ENCODE results near the gene BAD. TPM values are rescaled to one million over a fixed set of nuclear protein-coding genes. Genes with fewer than 3 reads are reported as not detected.

The BAD gene
- polyA plus RNA-seq, 3 donors = 36.7 to 58.9 (median 54.2) TPM

DNA sequence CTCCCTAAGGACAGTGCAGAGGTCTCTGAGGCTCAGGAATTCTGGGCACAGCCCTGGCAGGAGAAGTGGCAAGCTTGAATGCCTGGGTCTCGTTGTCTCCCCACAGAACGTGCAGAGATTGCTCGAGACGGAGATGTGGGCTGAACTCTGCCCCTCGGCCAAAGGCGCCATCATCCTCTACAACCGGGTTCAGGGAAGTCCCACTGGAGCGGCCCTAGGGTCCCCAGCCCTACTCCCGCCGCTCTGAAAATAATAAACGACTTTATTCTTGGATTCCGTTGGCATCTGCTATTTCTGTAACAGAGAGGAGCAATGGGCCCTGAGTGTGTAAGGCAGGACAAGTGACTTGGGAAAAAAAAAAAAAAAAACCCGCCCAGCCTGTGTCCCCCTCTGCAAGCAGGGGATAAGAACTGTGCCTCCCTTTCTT is 54.7 kb downstream of the BAD start:
- no peak for DNase-seq (ENCODE audit: extremely low read depth in 1 of 11, low read depth in 9 of 11, low spot score in 4 of 11)

DNA sequence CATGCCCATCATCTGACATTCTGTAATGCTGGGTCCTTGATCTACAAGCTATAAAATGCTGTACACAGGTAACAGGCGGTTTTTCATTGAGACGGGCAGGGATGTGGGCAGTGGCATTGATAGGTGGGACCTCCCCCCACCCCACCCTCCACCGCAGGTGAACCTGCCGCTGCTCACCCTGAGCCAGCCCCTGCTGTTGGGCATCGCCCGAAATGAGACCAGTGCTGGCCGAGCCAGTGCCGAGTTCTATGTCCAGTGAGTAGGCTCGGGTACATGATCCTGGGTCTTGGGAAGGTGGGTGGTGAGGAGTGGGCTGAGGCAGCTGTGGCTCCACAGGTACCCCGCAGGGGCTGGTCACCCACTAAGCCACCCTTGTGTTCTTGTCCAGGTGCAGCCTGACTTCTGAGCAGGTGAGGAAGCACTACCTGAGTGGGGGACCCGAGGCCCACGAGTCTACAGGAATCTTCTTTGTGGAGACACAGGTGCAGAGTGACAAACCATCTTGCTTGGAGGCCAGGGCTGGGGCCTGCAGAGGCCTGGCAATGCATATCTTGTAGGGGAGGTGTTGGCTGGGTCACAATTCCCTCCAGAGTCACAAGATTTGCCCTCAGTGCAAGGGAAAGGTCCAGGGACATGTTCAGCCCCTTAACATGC is 55.2 kb downstream of the BAD start:
- no peak for DNase-seq (ENCODE audit: extremely low read depth in 1 of 11, low read depth in 9 of 11, low spot score in 4 of 11)

DNA sequence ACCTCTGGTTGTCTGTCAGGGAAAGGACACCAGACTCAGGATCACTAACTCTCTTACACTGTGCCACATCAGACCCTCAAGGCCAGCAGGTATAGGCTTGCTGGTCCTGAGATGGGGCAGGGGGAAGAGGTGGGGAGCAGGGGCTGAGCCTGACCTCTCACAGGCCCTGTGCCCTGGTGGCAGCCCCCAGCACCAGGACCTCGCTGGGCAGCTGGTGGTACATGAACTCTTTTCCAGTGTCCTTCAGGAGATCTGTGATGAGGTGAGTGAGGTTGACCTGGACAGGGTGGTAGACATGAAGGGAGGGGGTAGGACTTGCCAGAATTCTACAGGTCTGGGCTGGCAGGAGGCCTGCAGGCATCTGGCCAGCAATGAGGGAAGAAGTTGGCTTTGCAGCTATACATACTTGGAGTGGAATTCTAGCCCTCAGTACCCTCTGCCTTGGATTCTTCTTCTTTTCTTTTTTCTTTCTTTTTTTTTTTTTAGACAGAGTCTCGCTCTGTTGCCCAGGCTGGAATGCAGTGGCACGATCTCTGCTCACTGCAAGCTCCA is 57.0 kb downstream of the BAD start:
- DNase-seq (ENCODE audit: extremely low read depth in 1 of 11, low read depth in 9 of 11, low spot score in 4 of 11) = no peak

DNA sequence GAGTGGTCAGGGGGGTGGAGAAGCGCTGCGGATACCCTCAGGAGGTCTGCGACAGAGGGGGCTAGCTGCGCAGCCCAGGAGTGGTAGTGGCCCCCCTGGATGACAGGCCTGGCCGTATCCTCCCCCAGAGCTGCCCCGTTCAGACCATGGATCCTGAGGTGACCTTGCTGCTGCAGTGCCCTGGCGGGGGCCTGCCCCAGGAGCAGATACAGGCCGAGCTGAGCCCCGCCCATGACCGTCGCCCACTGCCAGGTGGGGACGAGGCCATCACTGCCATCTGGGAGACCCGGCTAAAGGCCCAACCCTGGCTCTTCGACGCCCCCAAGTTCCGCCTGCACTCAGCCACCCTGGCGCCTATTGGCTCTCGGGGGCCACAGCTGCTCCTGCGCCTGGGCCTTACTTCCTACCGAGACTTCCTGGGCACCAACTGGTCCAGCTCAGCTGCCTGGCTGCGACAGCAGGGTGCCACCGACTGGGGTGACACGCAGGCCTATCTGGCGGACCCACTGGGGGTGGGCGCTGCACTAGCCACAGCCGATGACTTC is 57.9 kb downstream of the BAD start:
- no peak for DNase-seq (ENCODE audit: extremely low read depth in 1 of 11, low read depth in 9 of 11, low spot score in 4 of 11)

DNA sequence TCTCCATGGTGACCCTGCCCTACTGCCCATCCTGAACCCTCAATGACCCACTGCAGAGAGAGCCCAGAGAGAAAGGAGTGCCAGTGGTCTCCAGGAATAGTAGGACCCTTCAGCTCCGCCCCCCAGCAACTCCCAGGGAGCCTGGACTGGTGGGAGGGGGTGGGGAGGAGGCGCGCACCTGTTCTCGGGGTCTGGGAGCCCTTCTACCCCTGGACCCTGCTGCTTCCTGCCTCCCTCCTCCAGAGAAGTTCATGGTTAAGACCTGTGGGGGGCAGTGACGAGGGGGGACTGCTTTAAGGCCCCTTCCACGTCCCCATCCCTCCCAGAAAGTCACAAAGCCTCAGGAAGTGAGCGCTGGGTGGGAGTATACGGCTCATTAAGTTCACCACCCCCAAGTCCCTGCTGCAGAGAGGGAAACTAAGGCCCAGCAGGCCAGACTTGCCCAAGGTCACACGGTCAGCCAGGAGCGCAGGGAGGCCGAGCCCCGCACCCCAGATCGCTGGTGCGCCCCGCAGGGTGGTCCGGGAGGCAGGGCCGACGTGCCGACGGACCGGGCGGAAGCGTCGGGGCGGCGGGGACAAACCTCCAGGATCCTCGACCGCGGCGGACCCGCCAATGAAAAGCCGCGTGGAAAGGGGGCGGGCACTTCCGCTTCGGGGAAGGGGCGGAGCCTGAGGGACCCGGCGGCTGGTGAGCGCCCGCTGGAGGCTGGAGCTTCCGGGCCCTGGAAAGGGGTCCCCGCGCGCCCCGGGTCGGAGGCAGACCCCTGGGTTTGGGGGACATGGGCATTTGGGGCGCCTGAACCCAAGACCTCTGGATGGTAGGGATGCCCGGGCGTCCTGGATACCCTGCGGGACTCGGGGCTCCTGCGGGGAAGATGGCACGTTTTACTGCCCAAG is 58.6 kb downstream of the BAD start, which contains the start of the genes NUDT22 and TRPT1:
NUDT22 (plus strand) TSS at position 667 of the 899 bp plus-strand sequence. CDS start 379 bp downstream, outside the sequence.
TRPT1 (minus strand) TSS at position 579 of the 899 bp plus-strand sequence; CDS start at position 253, 326 bp downstream.
- DNase-seq (ENCODE audit: extremely low read depth in 1 of 11, low read depth in 9 of 11, low spot score in 4 of 11) = peak in 9 of 11 donors; percentile 67 to 89 (median 82)

DNA sequence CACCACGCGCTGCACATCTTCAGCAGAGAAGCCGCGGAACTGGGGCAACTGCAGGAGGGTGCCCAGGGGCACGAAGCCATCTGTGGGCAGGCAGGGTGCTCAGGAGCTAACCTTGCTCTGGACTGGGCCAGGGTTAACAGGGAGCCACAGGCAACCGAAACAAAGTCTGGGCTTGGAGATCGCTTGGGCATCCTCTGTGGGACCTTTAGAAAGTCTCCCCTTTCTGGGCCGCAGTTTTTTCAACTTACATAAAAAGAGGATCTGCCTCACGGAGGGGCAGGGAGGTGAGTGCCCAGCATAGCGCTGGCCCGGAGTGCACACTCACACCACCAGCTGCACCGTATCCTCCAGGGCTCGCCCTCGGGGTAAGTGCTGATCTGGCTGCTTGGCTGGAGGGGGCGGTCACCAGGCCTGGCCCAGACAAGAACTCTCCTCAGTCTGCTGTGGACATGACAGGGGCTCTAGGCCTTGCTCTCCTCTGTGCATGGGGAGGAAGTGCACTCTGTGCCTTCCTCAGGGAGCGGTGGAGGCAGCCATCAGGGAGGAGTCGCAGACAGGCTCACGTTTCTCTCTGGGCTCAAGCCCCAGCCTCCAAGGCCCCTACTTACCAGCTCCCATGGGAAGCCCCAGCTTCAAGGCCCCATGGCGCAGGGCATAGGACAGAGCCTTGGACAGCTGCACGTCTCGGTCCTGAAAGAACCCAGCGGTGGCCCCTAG is 59.4 kb downstream of the BAD start:
- no peak for DNase-seq (ENCODE audit: extremely low read depth in 1 of 11, low read depth in 9 of 11, low spot score in 4 of 11)

DNA sequence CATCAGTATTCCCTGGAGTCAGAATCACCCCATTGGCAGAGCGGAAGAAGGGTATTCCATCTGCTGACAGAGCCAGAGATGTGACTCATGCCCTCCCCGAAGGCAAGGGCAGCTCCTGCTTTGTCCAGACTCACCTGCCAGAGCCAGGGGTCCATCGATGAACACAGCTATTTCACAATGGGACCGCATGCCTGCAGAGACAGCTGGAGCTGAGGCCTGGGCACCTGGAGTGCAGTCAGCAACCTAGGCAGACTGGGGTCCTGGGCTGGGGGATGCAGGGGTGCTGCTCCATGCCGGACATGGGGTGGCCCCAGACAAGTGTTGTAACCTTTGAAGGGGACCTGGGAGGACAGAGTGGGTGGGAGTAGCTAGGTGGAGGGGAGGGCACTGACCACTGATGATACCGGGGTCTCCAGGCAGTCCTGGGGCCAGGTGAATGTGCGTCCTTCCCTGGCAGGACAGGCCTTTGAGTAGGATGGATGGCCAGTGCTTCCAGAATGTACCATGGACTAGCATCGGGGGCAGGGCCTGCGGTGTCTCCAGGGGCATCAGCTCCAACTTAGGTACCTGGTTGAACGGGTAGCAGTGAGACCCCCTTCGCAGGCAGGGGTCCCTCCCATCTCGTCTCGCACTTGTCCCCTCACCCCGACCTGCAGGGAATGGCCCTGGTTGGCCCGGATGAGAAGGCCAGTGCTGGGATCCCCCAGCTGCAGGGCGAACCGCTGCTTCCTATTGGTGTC is 60.1 kb downstream of the BAD start:
- no peak for DNase-seq (ENCODE audit: extremely low read depth in 1 of 11, low read depth in 9 of 11, low spot score in 4 of 11)

DNA sequence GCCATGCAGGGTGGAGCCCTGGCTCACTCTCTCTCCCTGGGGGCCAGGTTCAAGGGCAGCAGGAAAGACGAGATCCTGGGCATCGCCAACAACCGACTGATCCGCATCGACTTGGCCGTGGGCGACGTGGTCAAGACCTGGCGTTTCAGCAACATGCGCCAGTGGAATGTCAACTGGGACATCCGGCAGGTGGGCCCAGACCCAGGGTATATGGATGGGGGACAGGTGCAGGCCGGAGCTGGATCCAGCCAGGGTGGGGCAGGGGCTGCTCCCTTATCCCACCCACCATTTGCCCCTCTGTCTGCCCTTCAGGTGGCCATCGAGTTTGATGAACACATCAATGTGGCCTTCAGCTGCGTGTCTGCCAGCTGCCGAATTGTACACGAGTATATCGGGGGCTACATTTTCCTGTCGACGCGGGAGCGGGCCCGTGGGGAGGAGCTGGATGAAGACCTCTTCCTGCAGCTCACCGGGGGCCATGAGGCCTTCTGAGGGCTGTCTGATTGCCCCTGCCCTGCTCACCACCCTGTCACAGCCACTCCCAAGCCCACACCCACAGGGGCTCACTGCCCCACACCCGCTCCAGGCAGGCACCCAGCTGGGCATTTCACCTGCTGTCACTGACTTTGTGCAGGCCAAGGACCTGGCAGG is 61.3 kb downstream of the BAD start:
- DNase-seq (ENCODE audit: extremely low read depth in 1 of 11, low read depth in 9 of 11, low spot score in 4 of 11) = no peak

DNA sequence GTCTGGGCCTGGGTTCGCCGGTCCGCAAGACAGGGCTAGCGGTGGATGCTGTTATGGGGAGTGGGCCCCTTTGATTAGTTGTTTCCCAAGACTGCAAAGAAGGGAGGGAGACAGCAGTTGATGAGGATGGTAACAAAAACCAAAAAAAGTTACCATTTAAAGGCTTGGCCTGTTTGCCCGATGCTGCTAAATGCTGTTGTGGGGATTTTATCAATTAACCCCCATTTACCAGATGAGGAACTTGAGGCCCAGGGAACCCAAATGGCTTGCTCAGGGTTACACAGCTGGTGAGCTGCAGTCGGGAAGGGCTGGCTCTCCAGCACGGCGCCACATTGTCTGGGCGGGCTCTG is 61.8 kb downstream of the BAD start:
- DNase-seq (ENCODE audit: extremely low read depth in 1 of 11, low read depth in 9 of 11, low spot score in 4 of 11) = no peak

DNA sequence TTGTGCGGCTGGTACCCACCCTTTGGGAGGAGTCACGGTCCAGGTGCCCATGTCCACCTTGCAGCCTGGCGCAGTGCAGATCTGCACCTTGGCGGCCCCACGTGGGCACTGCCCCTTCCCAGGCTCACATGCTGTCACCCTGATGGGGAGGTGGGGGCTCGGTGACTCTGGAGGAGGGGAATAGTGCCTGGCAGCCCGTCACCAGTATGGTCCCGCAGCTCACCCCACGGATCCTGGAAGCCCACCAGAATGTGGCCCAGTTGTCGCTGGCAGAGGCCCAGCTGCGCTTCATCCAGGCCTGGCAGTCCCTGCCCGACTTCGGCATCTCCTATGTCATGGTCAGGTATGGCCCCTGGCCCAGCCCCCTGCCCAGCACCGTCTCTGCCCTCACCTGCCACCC is 63.7 kb downstream of the BAD start:
- DNase-seq (ENCODE audit: extremely low read depth in 1 of 11, low read depth in 9 of 11, low spot score in 4 of 11) = no peak

DNA sequence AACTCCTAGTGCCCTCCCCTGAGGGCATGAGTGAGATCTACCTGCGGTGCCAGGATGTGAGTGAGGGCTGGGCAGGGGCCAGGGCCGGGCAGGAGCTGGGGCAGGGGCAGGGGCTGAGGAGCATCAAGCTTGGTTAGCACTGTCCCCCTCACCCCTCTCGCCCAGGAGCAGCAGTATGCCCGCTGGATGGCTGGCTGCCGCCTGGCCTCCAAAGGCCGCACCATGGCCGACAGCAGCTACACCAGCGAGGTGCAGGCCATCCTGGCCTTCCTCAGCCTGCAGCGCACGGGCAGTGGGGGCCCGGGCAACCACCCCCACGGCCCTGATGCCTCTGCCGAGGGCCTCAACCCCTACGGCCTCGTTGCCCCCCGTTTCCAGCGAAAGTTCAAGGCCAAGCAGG is 64.2 kb downstream of the BAD start:
- no peak for DNase-seq (ENCODE audit: extremely low read depth in 1 of 11, low read depth in 9 of 11, low spot score in 4 of 11)

Other genes with a start within 250 kb of the BAD start
- 1 to 10 TPM; 2.2 to 3.3 (median 3.2) TPM for gene FLRT1, start 248.7 kb downstream of the BAD start, polyA plus RNA-seq (ENCODE audit: insufficient read length in 3 of 3)
- gene MACROD1, start 118.6 kb downstream of the BAD start, polyA plus RNA-seq (ENCODE audit: insufficient read length in 3 of 3) = 10 to 100 TPM; 13.4 to 19.5 (median 17.8) TPM
- 100 to 1,000 TPM; 173 to 197 (median 188) TPM for gene STIP1, start 98.5 kb downstream of the BAD start, polyA plus RNA-seq (ENCODE audit: insufficient read length in 3 of 3)
- gene FERMT3, start 77.9 kb downstream of the BAD start, polyA plus RNA-seq (ENCODE audit: insufficient read length in 3 of 3) = 1 to 10 TPM; 4.7 to 6.5 (median 5.9) TPM
- gene TRPT1, start 58.5 kb downstream of the BAD start, polyA plus RNA-seq (ENCODE audit: insufficient read length in 3 of 3) = 10 to 100 TPM; 45.0 to 59.9 (median 49.3) TPM
- gene NUDT22, start 58.4 kb downstream of the BAD start, polyA plus RNA-seq (ENCODE audit: insufficient read length in 3 of 3) = 10 to 100 TPM; 17.7 to 32.8 (median 28.0) TPM
- 10 to 100 TPM; 56.1 to 76.7 (median 63.6) TPM for gene DNAJC4, start 54.1 kb downstream of the BAD start, polyA plus RNA-seq (ENCODE audit: insufficient read length in 3 of 3)
- 10 to 100 TPM; 83.8 to 99.3 (median 95.3) TPM for gene VEGFB, start 50.1 kb downstream of the BAD start, polyA plus RNA-seq (ENCODE audit: insufficient read length in 3 of 3)
- 100 to 1,000 TPM in 2 of 3 donors, 10 to 100 TPM in 1; 74.5 to 111 (median 102) TPM for gene FKBP2, start 43.6 kb downstream of the BAD start, polyA plus RNA-seq (ENCODE audit: insufficient read length in 3 of 3)
- gene PPP1R14B, start 37.7 kb downstream of the BAD start, polyA plus RNA-seq (ENCODE audit: insufficient read length in 3 of 3) = 10 to 100 TPM; 59.6 to 85.8 (median 69.1) TPM
- gene PLCB3, start 33.1 kb downstream of the BAD start, polyA plus RNA-seq (ENCODE audit: insufficient read length in 3 of 3) = 10 to 100 TPM; 11.6 to 17.7 (median 15.1) TPM
- 10 to 100 TPM; 27.2 to 42.7 (median 42.7) TPM for gene GPR137, start 1.2 kb upstream of the BAD start, polyA plus RNA-seq (ENCODE audit: insufficient read length in 3 of 3)
- under 1 TPM in 1 of 3 donors, not detected in 2; 0.11 TPM for gene KCNK4, start 6.6 kb upstream of the BAD start, polyA plus RNA-seq (ENCODE audit: insufficient read length in 3 of 3)
- under 1 TPM in 1 of 3 donors, not detected in 2; 0.47 TPM for gene CATSPERZ, start 15.7 kb upstream of the BAD start, polyA plus RNA-seq (ENCODE audit: insufficient read length in 3 of 3)
- gene ESRRA, start 20.9 kb upstream of the BAD start, polyA plus RNA-seq (ENCODE audit: insufficient read length in 3 of 3) = 10 to 100 TPM; 16.6 to 30.5 (median 26.3) TPM
- 100 to 1,000 TPM; 203 to 244 (median 219) TPM for gene TRMT112, start 32.9 kb upstream of the BAD start, polyA plus RNA-seq (ENCODE audit: insufficient read length in 3 of 3)
- gene PRDX5, start 33.5 kb upstream of the BAD start, polyA plus RNA-seq (ENCODE audit: insufficient read length in 3 of 3) = 100 to 1,000 TPM; 161 to 233 (median 207) TPM
- gene CCDC88B, start 55.5 kb upstream of the BAD start, polyA plus RNA-seq (ENCODE audit: insufficient read length in 3 of 3) = 1 to 10 TPM; 1.7 to 5.0 (median 3.9) TPM
- 10 to 100 TPM in 2 of 3 donors, 1 to 10 TPM in 1; 6.7 to 13.9 (median 12.6) TPM for gene RPS6KA4, start 74.5 kb upstream of the BAD start, polyA plus RNA-seq (ENCODE audit: insufficient read length in 3 of 3)